Type B pancreatic cell (in vitro differentiated cells): ENCODE measurements around the gene PSD. TPM values are rescaled to one million over a fixed set of nuclear protein-coding genes. Genes with fewer than 3 reads are reported as not detected.

Experiments
- DNase-seq: peaks from one replicate; pipeline ENCODE4 v3.0.0; 2021; ENCODE audit warnings: mixed read lengths; ENCODE audit not compliant: unreplicated experiment; ENCODE audit errors: extremely low spot score
- H3K27ac Mint-ChIP-seq: 2 replicates; pipeline ENCODE4 v1.8.0; 2021; ENCODE audit warnings: mild to moderate bottlenecking, mixed read lengths
- H3K27me3 Mint-ChIP-seq: 2 replicates; pipeline ENCODE4 v1.8.0; 2021; ENCODE audit warnings: mixed read lengths
- H3K36me3 Mint-ChIP-seq: 2 replicates; pipeline ENCODE4 v1.8.0; 2021; ENCODE audit warnings: mixed read lengths
- H3K4me1 Mint-ChIP-seq: one replicate; pipeline ENCODE4 v1.8.0; 2021; ENCODE audit warnings: mixed read lengths; ENCODE audit not compliant: unreplicated experiment
- H3K4me3 Mint-ChIP-seq: 2 replicates; pipeline ENCODE4 v1.8.0; 2021; ENCODE audit warnings: mild to moderate bottlenecking, mixed read lengths
- H3K9me3 Mint-ChIP-seq: 2 replicates; pipeline ENCODE4 v1.8.0; 2021; ENCODE audit warnings: mixed read lengths
- CTCF ChIP-seq: fragments of 200-600 bp; sonication (generic); conservative IDR thresholded peaks from 2 replicates; pipeline ENCODE4 v1.5.0; 2021; ENCODE audit warnings: antibody characterized with exemption, mild to moderate bottlenecking
- total RNA-seq: library from RNA; stranded (reverse); gene quantifications from 2 replicates; pipeline ENCODE4 v1.2.1, GENCODE V29; 2021; ENCODE audit warnings: low replicate concordance

The PSD gene
- total RNA-seq, 1 donor from 2014 or later: 7.8 TPM

- Mint-ChIP-seq H3K4me1 (peaks cover 12% of the 10 kb centered on the region), H3K27ac (peak overlapping the region; percentile 95), H3K27me3 (no peaks in the 10 kb centered on the region), H3K4me3 (peak overlapping the region; percentile 96), H3K9me3 (no peaks in the 10 kb centered on the region), H3K36me3 (no peaks in the 10 kb centered on the region)
- DNase-seq: peak; percentile 89
- no peak for TF ChIP-seq CTCF
Measured at GRCh38 chr10:102450374-102451104, 32.0 kb upstream of the PSD start.

GRCh38 chr10:102450124-102450373 lies 31.5 kb upstream of the PSD start:
- TF ChIP-seq CTCF: no peak
- peak overlapping the region; percentile 95 for H3K27ac Mint-ChIP-seq
- H3K4me3 Mint-ChIP-seq: peak overlapping the region; percentile 96
- no peaks in the 10 kb centered on the region for H3K9me3 Mint-ChIP-seq
- H3K27me3 Mint-ChIP-seq: no peaks in the 10 kb centered on the region
- H3K36me3 Mint-ChIP-seq: no peaks in the 10 kb centered on the region
- DNase-seq: no peak
- H3K4me1 Mint-ChIP-seq: peaks cover 12% of the 10 kb centered on the region

- H3K27ac Mint-ChIP-seq: peak overlapping the region; percentile 95
- H3K27me3 Mint-ChIP-seq: no peaks in the 10 kb centered on the region
- H3K4me3 Mint-ChIP-seq: peak overlapping the region; percentile 96
- TF ChIP-seq CTCF: no peak
- no peak for DNase-seq
- H3K36me3 Mint-ChIP-seq: no peaks in the 10 kb centered on the region
- H3K4me1 Mint-ChIP-seq: peaks cover 12% of the 10 kb centered on the region
- H3K9me3 Mint-ChIP-seq: no peaks in the 10 kb centered on the region
Measured at GRCh38 chr10:102449321-102450123, 30.9 kb upstream of the PSD start.

- Mint-ChIP-seq H3K9me3 (no peaks in the 10 kb centered on the region), H3K4me1 (peaks cover 8% of the 10 kb centered on the region), H3K27ac (no peak overlapping the region), H3K36me3 (no peaks in the 10 kb centered on the region), H3K4me3 (no peak overlapping the region), H3K27me3 (peaks cover 3% of the 10 kb centered on the region)
- no peak for TF ChIP-seq CTCF
- DNase-seq: no peak
Measured at GRCh38 chr10:102444851-102445250, 26.3 kb upstream of the PSD start.

- no peak for TF ChIP-seq CTCF
- Mint-ChIP-seq H3K4me1 (peaks cover 23% of the 10 kb centered on the region), H3K36me3 (no peaks in the 10 kb centered on the region), H3K27ac (no peak overlapping the region), H3K9me3 (no peaks in the 10 kb centered on the region), H3K27me3 (peaks cover 17% of the 10 kb centered on the region), H3K4me3 (no peak overlapping the region)
- no peak for DNase-seq
Measured at GRCh38 chr10:102438374-102438773, 19.8 kb upstream of the PSD start.
